ENCODE data around the gene RPS16. TPM values are rescaled to one million over a fixed set of nuclear protein-coding genes. Genes with fewer than 3 reads are reported as not detected.

The RPS16 gene
- total and polyA plus RNA-seq, 9 of the 15 experiments (the other 6 are each of a cell fraction or from before 2014, with no cell fraction given), result 82.6 to 3,671 (median 2,204) TPM

DNA sequence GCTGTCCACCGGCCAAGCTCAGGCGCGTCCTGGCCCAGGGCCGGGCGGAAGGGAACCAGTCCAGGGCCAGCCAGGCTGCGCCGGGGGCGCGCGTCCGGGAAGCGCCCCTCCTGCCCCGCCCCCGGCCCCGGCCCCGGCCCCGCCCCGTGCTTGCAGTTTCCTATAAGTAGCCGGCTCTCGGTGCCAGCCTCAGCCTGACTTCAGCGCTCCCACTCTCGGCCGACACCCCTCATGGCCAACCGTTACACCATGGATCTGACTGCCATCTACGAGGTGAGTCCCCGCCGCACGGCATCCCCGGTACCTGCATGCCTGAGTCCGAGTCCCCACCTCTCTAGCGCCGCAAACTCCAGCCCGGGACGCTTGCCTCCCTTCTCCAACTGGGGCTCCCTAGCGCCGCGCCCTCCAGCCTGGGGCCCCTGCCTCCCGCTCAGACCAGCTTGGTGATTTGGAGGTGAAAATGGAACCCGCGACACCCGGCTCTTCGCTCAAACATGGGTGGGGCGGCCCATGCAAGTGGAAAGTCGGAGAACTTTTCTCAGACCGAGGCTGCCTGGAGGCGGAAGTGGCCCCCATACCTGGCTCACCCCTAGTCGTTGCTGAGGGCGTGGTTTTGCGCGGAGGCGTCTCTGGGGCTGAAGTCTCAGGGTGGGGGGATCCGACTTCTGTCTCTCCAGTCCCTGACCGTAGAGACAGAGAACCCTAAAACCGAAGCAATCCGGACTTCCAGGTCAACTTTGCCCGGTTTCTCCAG is 28.9 kb downstream of the RPS16 start, which contains the start of gene ZFP36 (continued):
- TF ChIP-seq, protein P1, sequence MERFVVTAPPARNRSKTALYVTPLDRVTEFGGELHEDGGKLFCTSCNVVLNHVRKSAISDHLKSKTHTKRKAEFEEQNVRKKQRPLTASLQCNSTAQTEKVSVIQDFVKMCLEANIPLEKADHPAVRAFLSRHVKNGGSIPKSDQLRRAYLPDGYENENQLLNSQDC (CRISPR knock-in tag; IDR thresholded peaks at IDR 0.05), result no peak
- TF ChIP-seq GATAD2B (IDR thresholded peaks at IDR 0.05; ENCODE audit: borderline replicate concordance), result no peak
- no peak for TF ChIP-seq PKNOX1 (IDR thresholded peaks at IDR 0.05)
- TF ChIP-seq, protein P2, sequence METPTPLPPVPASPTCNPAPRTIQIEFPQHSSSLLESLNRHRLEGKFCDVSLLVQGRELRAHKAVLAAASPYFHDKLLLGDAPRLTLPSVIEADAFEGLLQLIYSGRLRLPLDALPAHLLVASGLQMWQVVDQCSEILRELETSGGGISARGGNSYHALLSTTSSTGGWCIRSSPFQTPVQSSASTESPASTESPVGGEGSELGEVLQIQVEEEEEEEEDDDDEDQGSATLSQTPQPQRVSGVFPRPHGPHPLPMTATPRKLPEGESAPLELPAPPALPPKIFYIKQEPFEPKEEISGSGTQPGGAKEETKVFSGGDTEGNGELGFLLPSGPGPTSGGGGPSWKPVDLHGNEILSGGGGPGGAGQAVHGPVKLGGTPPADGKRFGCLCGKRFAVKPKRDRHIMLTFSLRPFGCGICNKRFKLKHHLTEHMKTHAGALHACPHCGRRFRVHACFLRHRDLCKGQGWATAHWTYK (CRISPR knock-in tag; IDR thresholded peaks at IDR 0.05), result peak; percentile 84; the same call in 1 of the 2 replicates
- no peak for TF ChIP-seq XRCC3 (IDR thresholded peaks at IDR 0.05)
- TF ChIP-seq, protein P3, sequence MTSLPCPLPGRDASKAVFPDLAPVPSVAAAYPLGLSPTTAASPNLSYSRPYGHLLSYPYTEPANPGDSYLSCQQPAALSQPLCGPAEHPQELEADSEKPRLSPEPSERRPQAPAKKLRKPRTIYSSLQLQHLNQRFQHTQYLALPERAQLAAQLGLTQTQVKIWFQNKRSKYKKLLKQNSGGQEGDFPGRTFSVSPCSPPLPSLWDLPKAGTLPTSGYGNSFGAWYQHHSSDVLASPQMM (CRISPR knock-in tag; IDR thresholded peaks at IDR 0.05), result no peak
- TF ChIP-seq ZNF77 (CRISPR knock-in tag; IDR thresholded peaks at IDR 0.05), result no peak
- TF ChIP-seq HLTF (IDR thresholded peaks at IDR 0.05), result no peak
- TF ChIP-seq, protein P4, sequence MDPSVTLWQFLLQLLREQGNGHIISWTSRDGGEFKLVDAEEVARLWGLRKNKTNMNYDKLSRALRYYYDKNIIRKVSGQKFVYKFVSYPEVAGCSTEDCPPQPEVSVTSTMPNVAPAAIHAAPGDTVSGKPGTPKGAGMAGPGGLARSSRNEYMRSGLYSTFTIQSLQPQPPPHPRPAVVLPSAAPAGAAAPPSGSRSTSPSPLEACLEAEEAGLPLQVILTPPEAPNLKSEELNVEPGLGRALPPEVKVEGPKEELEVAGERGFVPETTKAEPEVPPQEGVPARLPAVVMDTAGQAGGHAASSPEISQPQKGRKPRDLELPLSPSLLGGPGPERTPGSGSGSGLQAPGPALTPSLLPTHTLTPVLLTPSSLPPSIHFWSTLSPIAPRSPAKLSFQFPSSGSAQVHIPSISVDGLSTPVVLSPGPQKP (CRISPR knock-in tag; IDR thresholded peaks at IDR 0.05), result no peak
- TF ChIP-seq ZNF311 (CRISPR knock-in tag; IDR thresholded peaks at IDR 0.05), result no peak
- no peak for TF ChIP-seq ZNF174 (CRISPR knock-in tag; IDR thresholded peaks at IDR 0.05)
- TF ChIP-seq RB1 (IDR thresholded peaks at IDR 0.05; ENCODE audit: low read depth), result no peak
- TF ChIP-seq STAT5A (IDR thresholded peaks at IDR 0.05; ENCODE audit: borderline replicate concordance, low read length), result no peak
- TF ChIP-seq CXXC5 (CRISPR knock-in tag; IDR thresholded peaks at IDR 0.05), result peak; percentile 21
- TF ChIP-seq MIER1 (IDR thresholded peaks at IDR 0.05; ENCODE audit: low read depth), result no peak
- peak; percentile 10 for TF ChIP-seq MYC (IDR thresholded peaks at IDR 0.05; ENCODE audit: low read depth, low read length)
- no peak for TF ChIP-seq MYC (CRISPR knock-in tag; IDR thresholded peaks at IDR 0.05; ENCODE audit: borderline replicate concordance, low read depth)
- no peak for TF ChIP-seq ZZZ3 (IDR thresholded peaks at IDR 0.05)
- no peak for TF ChIP-seq HOXB6 (CRISPR knock-in tag; IDR thresholded peaks at IDR 0.05; ENCODE audit: borderline replicate concordance)
- no peak for TF ChIP-seq ZNF507 (tag; conservative IDR thresholded peaks at IDR 0.05)
- no peak for TF ChIP-seq DNMT1 (IDR thresholded peaks at IDR 0.05)
- TF ChIP-seq ZNF232 (CRISPR knock-in tag; IDR thresholded peaks at IDR 0.05), result no peak
- TF ChIP-seq ZNF511 (CRISPR knock-in tag; IDR thresholded peaks at IDR 0.05), result no peak; the same call in none of the 2 replicates
- no peak for TF ChIP-seq SETDB1 (IDR thresholded peaks at IDR 0.05; ENCODE audit: low read length)
- TF ChIP-seq RBBP5 (IDR thresholded peaks at IDR 0.05; ENCODE audit: borderline replicate concordance, insufficient read depth, low read length, poor library complexity, severe bottlenecking), result peak; percentile 57
- TF ChIP-seq RAD51 (IDR thresholded peaks at IDR 0.05; ENCODE audit: borderline replicate concordance, low read depth), result no peak
- TF ChIP-seq BRD9 (IDR thresholded peaks at IDR 0.05; ENCODE audit: low read depth, partially characterized antibody), result no peak

Data from K562 (cell line).